ENCODE data around the gene RNF207.

DNA sequence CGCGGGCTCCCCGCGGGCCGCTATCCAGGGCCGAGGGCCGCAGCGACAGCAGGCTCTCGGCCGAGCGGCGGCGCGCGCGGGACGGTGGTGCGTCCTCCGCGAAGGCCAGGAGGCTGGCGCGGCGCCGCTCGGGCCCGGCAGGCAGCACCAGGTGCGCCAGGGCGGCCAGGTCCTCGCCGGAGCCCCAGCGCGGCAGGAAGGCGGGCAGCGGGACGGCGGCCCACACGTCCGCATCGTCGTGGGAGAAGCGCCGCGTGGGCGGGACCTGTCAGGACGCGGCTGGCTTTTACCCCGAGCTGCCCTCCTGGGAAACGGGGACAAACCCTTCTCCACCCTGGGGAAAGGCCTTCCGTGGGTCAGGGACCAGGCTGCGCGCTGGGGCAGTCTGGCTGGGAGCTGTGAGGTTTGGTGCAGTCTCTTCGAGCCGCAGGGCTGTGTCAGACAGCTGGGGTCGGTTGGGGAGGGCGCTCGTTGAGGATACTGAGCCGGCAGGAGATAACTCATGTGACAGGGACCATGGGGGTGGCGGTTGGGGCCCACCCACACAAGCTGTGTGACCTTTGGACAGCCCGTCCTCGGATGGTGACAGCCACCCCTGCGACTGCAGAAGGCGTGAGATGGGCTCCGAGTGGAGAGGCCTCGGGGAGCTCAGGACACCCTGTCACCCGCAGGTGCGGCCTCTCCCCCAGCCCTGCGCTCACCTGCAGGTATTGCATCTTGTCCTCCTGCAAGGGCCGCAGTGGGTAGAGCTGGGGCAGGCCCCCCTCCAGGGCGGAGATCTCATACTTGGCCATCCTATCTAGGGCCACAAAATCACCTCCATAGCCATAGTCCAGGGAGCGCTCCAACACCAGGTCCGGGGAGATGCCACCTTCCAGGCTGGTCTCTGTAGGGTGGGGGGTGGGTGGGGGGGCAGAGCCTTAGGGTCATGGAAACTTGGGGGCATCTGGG lies 44.1 kb downstream of the RNF207 start:
- TF ChIP-seq, protein P1, sequence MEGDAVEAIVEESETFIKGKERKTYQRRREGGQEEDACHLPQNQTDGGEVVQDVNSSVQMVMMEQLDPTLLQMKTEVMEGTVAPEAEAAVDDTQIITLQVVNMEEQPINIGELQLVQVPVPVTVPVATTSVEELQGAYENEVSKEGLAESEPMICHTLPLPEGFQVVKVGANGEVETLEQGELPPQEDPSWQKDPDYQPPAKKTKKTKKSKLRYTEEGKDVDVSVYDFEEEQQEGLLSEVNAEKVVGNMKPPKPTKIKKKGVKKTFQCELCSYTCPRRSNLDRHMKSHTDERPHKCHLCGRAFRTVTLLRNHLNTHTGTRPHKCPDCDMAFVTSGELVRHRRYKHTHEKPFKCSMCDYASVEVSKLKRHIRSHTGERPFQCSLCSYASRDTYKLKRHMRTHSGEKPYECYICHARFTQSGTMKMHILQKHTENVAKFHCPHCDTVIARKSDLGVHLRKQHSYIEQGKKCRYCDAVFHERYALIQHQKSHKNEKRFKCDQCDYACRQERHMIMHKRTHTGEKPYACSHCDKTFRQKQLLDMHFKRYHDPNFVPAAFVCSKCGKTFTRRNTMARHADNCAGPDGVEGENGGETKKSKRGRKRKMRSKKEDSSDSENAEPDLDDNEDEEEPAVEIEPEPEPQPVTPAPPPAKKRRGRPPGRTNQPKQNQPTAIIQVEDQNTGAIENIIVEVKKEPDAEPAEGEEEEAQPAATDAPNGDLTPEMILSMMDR (IDR thresholded peaks at IDR 0.05; ENCODE audit: low read depth, low read length, missing input control), result no peak
- TF ChIP-seq HNF4G (IDR thresholded peaks at IDR 0.05) (no peak), TAF1 (conservative IDR thresholded peaks at IDR 0.05) (no peak), SP1 (IDR thresholded peaks at IDR 0.05) (no peak), GABPA (IDR thresholded peaks at IDR 0.05 in 1 of 2, conservative IDR thresholded peaks at IDR 0.05 in 1 of 2) (no peak), EGR1 (IDR thresholded peaks at IDR 0.05; ENCODE audit: low read depth in 2 of 2) (no peak)
- TF ChIP-seq, protein P2, sequence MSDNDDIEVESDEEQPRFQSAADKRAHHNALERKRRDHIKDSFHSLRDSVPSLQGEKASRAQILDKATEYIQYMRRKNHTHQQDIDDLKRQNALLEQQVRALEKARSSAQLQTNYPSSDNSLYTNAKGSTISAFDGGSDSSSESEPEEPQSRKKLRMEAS (IDR thresholded peaks at IDR 0.05), result no peak
- TF ChIP-seq, protein P3, sequence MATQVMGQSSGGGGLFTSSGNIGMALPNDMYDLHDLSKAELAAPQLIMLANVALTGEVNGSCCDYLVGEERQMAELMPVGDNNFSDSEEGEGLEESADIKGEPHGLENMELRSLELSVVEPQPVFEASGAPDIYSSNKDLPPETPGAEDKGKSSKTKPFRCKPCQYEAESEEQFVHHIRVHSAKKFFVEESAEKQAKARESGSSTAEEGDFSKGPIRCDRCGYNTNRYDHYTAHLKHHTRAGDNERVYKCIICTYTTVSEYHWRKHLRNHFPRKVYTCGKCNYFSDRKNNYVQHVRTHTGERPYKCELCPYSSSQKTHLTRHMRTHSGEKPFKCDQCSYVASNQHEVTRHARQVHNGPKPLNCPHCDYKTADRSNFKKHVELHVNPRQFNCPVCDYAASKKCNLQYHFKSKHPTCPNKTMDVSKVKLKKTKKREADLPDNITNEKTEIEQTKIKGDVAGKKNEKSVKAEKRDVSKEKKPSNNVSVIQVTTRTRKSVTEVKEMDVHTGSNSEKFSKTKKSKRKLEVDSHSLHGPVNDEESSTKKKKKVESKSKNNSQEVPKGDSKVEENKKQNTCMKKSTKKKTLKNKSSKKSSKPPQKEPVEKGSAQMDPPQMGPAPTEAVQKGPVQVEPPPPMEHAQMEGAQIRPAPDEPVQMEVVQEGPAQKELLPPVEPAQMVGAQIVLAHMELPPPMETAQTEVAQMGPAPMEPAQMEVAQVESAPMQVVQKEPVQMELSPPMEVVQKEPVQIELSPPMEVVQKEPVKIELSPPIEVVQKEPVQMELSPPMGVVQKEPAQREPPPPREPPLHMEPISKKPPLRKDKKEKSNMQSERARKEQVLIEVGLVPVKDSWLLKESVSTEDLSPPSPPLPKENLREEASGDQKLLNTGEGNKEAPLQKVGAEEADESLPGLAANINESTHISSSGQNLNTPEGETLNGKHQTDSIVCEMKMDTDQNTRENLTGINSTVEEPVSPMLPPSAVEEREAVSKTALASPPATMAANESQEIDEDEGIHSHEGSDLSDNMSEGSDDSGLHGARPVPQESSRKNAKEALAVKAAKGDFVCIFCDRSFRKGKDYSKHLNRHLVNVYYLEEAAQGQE (IDR thresholded peaks at IDR 0.05), result no peak
